Occipital lobe (tissue), 2 donors: ENCODE results near the gene APBB2. TPM values are rescaled to one million over a fixed set of nuclear protein-coding genes. Genes with fewer than 3 reads are reported as not detected.
"Not testable (repeated sequence)": the region's sequence is repeated elsewhere in the genome, so short reads cannot be mapped to it uniquely, and the experiment has no call there.

Experiments used
- DNase-seq: peaks from one replicate; lab custom pipeline; 2025; lab: John Stamatoyannopoulos, UW
- total RNA-seq: library from RNA; depleted of rRNA; stranded (reverse); fragments of >200 nt; gene quantifications from one replicate; pipeline ENCODE4 v1.2.3, GENCODE V29; 2014

APBB2 gene
- total RNA-seq, 1 donor from 2014 or later = 78.5 TPM

DNA sequence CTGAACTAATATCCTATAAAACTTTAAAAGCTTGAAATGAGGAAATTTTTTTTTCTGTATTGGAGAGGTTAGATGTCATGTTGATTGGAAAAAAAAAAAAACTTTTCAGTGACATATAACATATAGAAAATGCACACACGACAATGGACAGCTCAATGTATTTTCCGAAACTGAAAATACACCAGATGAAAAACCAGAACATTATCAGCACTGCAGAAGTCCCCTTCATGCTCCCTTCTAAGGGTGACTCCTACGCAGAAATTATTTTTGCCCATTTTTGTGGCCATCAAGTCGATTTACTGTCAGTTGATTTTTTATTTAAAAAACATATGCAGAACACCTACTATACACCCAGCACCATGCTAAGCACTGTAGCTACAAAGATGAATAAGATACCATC lies 148.3 kb downstream of the APBB2 start:
- no peak for DNase-seq

GRCh38 chr4:41065434-41066006 lies 148.8 kb downstream of the APBB2 start:
- no peak for DNase-seq

DNA sequence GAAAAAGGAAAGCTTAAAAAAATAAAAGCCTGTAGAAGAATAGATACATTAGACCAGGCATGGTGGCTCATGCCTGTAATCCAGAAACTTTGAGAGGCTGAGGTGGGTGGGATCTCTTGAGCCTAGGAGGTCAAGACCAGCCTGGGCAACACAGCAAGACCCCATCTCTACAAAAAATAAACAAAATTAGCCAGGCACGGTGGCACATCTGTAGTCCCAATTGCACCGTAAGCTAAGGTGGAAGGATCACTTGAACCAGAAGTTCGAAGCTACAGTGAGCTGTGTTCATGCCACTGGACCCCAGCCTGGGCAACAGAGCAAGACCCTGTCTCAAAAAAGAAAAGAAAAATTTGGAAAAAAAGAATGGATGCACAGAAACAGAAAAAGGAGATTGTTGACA lies 149.4 kb downstream of the APBB2 start:
- DNase-seq = no peak

DNA sequence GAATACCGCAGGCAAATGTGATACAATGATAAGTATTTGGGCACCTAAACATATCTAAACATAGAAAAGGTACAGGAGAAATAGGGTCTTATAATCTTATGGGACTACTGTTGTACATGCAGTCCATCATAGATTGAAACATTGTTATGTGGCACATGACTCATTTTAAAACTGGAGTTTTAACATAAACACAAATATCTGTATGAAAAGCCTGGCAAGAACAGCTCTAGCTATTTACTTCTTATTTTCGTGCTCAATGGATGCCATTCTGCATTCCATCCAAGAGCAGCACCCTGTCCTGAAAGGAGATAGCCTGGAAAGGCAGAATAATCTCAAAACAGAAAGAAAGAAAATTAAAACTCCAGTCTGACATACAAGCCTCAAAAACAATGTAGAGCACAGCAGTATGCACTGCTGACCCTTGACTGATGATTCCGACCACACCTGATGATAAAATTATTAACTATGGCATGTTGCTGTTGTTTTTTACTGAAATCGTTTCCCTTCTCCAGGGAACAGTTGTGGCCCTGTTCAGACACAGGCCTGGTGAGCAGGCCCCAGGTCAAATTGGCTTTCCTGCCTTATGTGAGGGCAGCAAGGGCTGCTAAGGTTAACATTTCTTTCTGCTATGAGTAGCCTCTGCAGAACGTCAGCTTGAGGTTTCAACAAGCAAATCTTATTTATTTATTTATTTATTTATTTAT lies 152.7 kb downstream of the APBB2 start:
- DNase-seq = no peak

- DNase-seq = no peak
These were observed 153.7 kb downstream of the APBB2 start for GRCh38 chr4:41060352-41061334.

DNA sequence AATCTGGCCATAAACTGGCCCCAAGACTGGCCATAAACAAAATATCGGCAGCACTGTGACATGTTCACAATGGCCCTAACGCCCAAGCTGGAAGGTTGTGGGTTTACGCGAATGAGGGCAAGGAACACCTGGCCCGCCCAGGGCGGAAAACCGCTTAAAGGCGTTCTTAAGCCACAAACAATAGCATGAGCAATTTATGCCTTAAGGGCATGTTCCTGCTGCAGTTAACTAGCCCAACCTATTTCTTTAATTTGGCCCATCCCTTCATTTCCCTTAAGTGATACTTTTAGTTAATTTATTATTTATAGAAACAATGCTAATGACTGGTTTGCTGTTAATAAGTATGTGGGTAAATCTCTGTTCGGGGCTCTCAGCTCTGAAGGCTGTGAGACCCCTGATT lies 154.9 kb downstream of the APBB2 start:
- DNase-seq = not testable (repeated sequence)

DNA sequence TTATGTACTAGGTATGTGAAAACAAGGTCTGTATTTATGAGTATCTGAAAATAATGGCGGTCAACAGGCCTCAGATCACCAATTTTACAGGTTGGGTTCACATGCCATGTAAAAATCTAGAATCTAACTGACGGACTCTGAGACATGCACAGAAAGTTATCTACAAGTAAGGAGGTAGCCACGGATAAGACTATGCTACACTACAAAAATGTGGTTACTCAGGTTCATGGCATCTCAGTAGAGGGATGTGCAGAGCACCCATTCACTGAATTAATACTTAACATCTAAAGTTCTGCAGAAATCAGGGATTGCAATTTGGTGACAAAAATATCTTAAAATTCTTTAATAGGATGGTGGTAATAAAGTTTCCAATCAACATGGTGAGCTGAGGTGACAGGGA lies 155.9 kb downstream of the APBB2 start:
- no peak for DNase-seq

DNA sequence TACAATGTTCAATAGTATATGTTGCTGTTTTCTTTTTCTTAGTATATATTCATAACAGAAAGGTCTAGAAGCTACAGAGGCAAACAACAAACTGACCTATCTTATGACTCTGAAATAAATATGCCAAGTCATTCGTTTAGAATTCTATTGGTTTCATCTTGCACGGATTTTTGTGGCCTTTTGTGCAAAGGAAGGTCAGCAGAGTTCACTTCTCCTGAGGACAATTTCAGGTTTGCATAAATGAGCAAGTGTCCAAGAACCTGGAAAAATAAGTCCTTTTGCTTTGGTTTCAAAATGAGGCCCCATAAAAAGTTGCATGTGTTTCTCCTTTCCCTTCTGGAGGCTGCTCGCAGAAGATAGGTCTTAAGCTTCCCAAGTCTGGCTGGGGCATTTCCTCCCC lies 156.9 kb downstream of the APBB2 start:
- DNase-seq = no peak

DNA sequence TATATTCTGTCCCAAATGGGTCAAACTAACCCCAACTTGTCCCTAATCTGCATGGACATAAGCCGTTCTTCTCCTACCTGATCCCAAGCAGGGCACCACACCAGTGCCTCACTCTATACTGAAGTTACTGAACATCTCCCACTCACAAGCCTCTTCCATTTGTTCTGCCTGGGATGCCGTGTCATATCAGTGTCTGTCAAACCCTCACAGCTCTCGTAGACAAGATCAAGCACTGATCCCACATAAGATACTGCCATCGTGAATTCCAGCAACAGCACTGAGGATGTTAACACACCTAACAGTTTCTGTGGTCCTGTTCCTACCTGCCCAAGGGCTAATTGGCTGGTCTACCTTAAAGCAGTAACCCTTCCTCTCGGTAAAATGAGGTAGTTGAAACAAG lies 162.1 kb downstream of the APBB2 start:
- DNase-seq = no peak

DNA sequence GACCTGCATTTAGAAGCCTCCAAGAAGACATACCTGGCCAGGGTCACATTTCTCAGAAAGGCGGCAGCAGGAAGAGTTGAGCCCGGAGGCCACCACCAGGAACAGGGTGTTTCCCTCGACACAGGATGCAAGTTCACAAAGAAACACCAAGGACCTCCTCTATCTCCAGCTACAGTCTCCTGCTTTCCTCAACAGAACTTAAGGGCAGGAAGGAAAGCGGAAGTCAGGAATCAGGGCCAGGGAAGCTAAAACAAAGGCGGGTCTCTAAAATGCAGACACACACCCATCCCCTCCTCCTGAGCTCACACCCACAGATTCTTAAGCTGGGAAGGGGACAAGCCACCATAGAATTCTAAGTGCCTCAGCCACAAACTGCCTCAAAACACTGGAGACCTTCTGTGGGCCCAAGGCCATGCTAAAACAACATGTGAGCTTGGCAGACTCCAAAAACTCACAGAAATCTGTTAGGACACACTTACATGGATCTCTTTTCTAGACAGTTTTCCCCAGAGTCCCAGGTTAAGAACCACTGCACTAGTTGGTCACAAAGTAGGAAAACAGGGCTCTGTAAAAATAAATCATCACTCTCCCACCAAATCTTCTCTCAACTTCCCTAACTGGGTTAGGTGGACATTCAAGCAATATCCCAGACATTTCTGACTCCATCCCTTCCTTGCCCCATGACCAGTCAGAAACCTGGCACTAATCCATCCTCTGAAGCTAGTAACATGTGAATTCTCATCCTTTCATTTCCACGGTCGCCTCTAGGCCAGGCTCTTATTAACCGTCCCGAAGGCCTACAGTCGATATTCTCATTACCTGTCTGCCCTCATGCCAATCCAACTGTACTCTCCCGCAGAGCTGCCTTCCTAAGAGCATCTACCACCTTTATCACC lies 163.2 kb downstream of the APBB2 start:
- DNase-seq = no peak

DNA sequence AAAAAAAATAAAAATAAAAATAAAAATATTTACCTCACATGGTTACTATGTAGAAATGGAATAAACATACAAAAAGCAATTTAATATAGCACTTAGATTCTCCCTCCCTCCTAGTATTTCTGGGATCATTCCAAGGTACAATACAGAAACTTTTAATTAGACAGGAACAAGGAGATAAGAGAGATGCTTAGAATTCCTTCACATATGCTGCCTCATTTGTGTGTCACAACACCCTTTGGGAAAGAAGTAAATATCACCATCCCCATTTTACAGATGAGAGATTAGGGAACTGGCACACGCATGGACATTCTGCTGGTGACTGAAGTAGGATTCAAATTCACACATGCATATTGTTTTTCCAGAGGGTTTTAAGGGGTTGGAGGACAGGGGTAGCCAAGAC lies 164.2 kb downstream of the APBB2 start:
- no peak for DNase-seq

DNA sequence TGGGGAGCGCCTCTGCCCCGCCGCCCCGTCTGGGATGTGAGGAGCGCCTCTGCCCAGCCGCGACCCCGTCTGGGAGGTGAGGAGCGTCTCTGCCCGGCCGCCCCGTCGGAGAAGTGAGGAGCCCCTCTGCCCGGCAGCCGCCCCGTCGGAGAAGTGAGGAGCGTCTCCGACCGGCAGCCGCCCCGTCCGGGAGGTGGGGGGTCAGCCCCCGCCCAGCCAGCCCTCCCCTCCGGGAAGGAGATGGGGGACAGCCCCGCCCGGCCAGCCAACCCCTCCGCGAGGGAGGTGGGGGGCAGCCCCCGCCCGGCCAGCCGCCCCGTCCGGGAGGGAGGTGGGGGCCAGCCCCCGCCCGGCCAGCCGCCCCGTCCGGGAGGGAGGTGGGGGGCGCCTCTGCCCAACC lies 165.2 kb downstream of the APBB2 start:
- DNase-seq = not testable (repeated sequence)

GRCh38 chr4:41044791-41045190 lies 169.6 kb downstream of the APBB2 start:
- DNase-seq = no peak

DNA sequence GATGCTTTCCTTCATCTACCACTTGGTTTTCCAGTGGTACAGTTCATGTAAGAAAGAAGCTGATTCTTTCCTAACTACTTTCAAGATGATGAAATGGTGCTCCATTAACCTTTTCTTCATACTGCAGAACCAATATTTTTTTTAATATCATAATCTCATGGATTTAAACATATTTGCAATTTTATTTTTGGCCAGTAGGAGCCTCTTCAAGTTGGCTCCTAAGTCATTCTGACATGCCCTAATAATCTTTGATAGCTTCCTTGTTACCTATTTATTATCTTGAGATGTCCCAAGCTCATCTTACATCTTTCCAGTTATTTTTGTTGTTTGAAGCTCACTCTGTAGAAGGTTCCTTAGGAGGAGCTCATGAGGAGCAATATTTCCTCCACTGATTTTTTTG lies 170.2 kb downstream of the APBB2 start:
- DNase-seq = no peak

- DNase-seq = no peak
These were observed 170.9 kb downstream of the APBB2 start for GRCh38 chr4:41043465-41043864.

DNA sequence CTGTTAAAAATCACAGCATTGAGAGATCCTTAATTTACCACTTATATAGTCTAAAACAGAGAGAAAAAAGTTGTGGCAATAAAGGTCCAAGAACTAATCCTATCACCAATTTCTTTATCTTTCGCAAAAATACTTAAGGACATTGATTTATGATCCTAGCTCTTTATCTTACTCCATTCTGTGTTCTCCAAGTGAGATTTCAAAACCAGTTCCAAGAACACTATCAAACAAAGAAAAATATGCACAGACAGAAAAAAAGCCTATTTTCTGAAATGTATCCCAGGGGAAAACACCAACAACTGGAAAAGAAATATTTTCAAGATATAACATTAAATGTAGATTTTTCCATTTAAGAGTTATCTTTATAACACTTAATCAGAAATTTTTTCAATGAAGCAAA lies 172.8 kb downstream of the APBB2 start:
- no peak for DNase-seq

DNA sequence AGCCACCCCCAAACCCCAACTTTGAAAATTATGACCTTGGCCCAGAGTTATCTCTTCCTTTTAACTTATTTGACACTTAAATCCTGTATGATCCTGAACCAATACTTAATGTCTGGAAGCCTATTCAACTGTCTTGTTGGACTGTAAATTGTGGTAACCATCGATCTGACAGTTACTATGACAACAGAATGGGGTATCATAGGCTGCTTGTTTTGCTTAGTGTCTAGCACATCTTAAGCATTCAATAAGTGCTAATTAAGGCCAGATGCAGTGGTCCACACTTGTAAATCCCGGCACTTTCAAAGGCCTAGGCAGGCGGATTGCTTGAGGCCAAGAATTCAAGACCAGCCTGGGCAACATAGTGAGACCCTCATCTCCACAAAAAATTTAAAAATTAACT lies 175.0 kb downstream of the APBB2 start:
- DNase-seq = no peak

- DNase-seq = no peak
These were observed 176.0 kb downstream of the APBB2 start for GRCh38 chr4:41038304-41038703.

DNA sequence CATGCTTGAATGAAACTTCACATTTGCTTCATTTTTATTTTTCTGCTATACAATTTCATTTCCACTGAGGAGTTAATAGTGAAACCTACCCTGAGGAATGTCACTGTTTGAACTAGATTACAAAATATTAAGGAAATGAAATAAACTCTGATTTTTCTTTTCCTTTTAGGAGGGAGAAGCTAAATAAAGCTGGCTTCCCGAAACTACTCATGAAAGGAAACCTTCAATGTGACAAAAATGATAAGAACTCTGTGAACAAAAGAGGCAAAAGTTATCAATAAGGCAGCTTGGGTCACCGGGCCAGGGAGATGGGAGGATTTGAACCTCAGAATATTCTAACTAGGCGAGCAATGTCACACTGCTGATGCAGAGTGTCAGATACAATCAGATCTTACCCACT lies 185.2 kb downstream of the APBB2 start:
- no peak for DNase-seq

GRCh38 chr4:41028392-41029076 lies 185.8 kb downstream of the APBB2 start:
- no peak for DNase-seq

- DNase-seq = no peak
These were observed 187.4 kb downstream of the APBB2 start for GRCh38 chr4:41026971-41027370.
